Colonic mucosa (tissue), 4 donors: ENCODE data around the gene UBN1. TPM values are rescaled to one million over a fixed set of nuclear protein-coding genes. Genes with fewer than 3 reads are reported as not detected.

Source experiments
- DNase-seq: peaks from one replicate; pipeline ENCODE4 v3.0.0-alpha.2; 2020
- H3K27ac ChIP-seq: fragments of 200-600 bp; one replicate; pipeline ENCODE4 v1.8.0; 2021
- H3K27me3 ChIP-seq: fragments of 200-600 bp; one replicate; pipeline ENCODE4 v1.8.0; 2021
- H3K36me3 ChIP-seq: fragments of 200-600 bp; one replicate; pipeline ENCODE4 v1.8.0; 2021
- H3K4me1 ChIP-seq: fragments of 200-600 bp; one replicate; pipeline ENCODE4 v1.8.0; 2021; ENCODE audit warnings: mild to moderate bottlenecking
- H3K4me3 ChIP-seq: fragments of 200-600 bp; one replicate; pipeline ENCODE4 v1.8.0; 2021
- H3K9ac ChIP-seq, 2 donors: one replicate each; pipeline ENCODE4 v1.7.0; 2013; ENCODE audit warnings: control low read depth in 2 of 2, low read depth in 2 of 2, low read length in 2 of 2
- H3K9me3 ChIP-seq: fragments of 200-600 bp; one replicate; pipeline ENCODE4 v1.8.0; 2021
- CTCF ChIP-seq: fragments of 200-600 bp; IDR thresholded peaks from one replicate; pipeline ENCODE4 v1.8.0; 2022; ENCODE audit warnings: antibody characterized with exemption, mild to moderate bottlenecking
- intact Hi-C: fragments of 100-400 bp; cut with DNase I; formaldehyde crosslinking; loops from one replicate; pipeline ENCODE4 v1.14.1; 2022
- total RNA-seq, 2 donors: library from RNA; stranded (reverse); fragmentation: NEBNext Ultra II Directional in 1 of 2; extraction: Animal tissue kit (Norgen Biotek cat#: 25700) in 1 of 2; gene quantifications; one replicate each; pipeline ENCODE4 v1.2.1, GENCODE V29; 2021
- donor health status: healthy.
- donor health status: DM: no; HTN: no; CAD: no.
- donor health status: DM: no; HTN: no; CAD: no.

The UBN1 gene
- total RNA-seq, 2 donors from 2014 or later: 34.7 to 41.7 TPM

GRCh38 chr16:4914528-4915225 lies 67.4 kb downstream of the UBN1 start:
- Histone ChIP-seq H3K27me3 (no peaks in the 10 kb centered on the region), H3K4me3 (no peak overlapping the region), H3K27ac (no peak overlapping the region), H3K4me1 (no peaks in the 10 kb centered on the region), H3K36me3 (no peaks in the 10 kb centered on the region), H3K9me3 (no peaks in the 10 kb centered on the region), H3K9ac (no peak overlapping the region)
- intact Hi-C loops: no loop called here
- TF ChIP-seq CTCF: no peak
- no peak for DNase-seq

GRCh38 chr16:4915226-4915761 lies 68.0 kb downstream of the UBN1 start:
- no peaks in the 10 kb centered on the region for H3K36me3 ChIP-seq
- no peak overlapping the region for H3K9ac ChIP-seq
- no peaks in the 10 kb centered on the region for H3K9me3 ChIP-seq
- H3K4me3 ChIP-seq: no peak overlapping the region
- no peaks in the 10 kb centered on the region for H3K27me3 ChIP-seq
- no peak overlapping the region for H3K27ac ChIP-seq
- no peaks in the 10 kb centered on the region for H3K4me1 ChIP-seq
- no peak for TF ChIP-seq CTCF
- intact Hi-C loops: no loop called here
- DNase-seq: no peak

GRCh38 chr16:4917117-4917516 lies 69.8 kb downstream of the UBN1 start:
- H3K4me1 ChIP-seq: no peaks in the 10 kb centered on the region
- H3K9ac ChIP-seq: no peak overlapping the region
- no peaks in the 10 kb centered on the region for H3K27me3 ChIP-seq
- intact Hi-C loops: no loop called here
- DNase-seq: no peak
- no peak for TF ChIP-seq CTCF
- H3K27ac ChIP-seq: no peak overlapping the region
- H3K9me3 ChIP-seq: no peaks in the 10 kb centered on the region
- H3K4me3 ChIP-seq: no peak overlapping the region
- no peaks in the 10 kb centered on the region for H3K36me3 ChIP-seq

GRCh38 chr16:4918781-4919251 lies 71.5 kb downstream of the UBN1 start:
- H3K4me3 ChIP-seq: no peak overlapping the region
- H3K9me3 ChIP-seq: no peaks in the 10 kb centered on the region
- no peaks in the 10 kb centered on the region for H3K36me3 ChIP-seq
- H3K4me1 ChIP-seq: no peaks in the 10 kb centered on the region
- no peak overlapping the region for H3K9ac ChIP-seq
- TF ChIP-seq CTCF: no peak
- H3K27ac ChIP-seq: no peak overlapping the region
- no peaks in the 10 kb centered on the region for H3K27me3 ChIP-seq
- no peak for DNase-seq
- intact Hi-C loops: no loop called here

- Histone ChIP-seq H3K4me3 (no peak overlapping the region), H3K9me3 (no peaks in the 10 kb centered on the region), H3K9ac (no peak overlapping the region), H3K36me3 (no peaks in the 10 kb centered on the region), H3K27ac (no peak overlapping the region), H3K4me1 (no peaks in the 10 kb centered on the region), H3K27me3 (no peaks in the 10 kb centered on the region)
- intact Hi-C loops: no loop called here
- TF ChIP-seq CTCF: no peak
- DNase-seq: no peak
These were observed 73.5 kb downstream of the UBN1 start for GRCh38 chr16:4920826-4921225.
